Smooth muscle cell (in vitro differentiated cells): ENCODE data around the gene ALOXE3. TPM values are rescaled to one million over a fixed set of nuclear protein-coding genes. Genes with fewer than 3 reads are reported as not detected.
"Not testable (repeated sequence)": the region's sequence is repeated elsewhere in the genome, so short reads cannot be mapped to it uniquely, and the experiment has no call there.

Source experiments
- DNase-seq: peaks from one replicate; lab custom pipeline; 2025; ENCODE audit not compliant: unreplicated experiment; lab: John Stamatoyannopoulos, UW
- H2AFZ ChIP-seq: fragments of 200-600 bp; sonication (generic); 2 replicates; pipeline ENCODE4 v1.6.0; 2016; ENCODE audit warnings: antibody characterized with exemption, low read depth, mild to moderate bottlenecking
- H3F3A ChIP-seq: fragments of 200-600 bp; sonication (generic); 2 replicates; pipeline ENCODE4 v1.6.0; 2017; ENCODE audit warnings: antibody characterized with exemption, low read depth
- H3K27ac ChIP-seq: fragments of 200-600 bp; sonication (generic); 2 replicates; pipeline ENCODE4 v1.5.1; 2016; ENCODE audit warnings: low read depth, mild to moderate bottlenecking
- H3K27me3 ChIP-seq: fragments of 200-600 bp; sonication (generic); 2 replicates; pipeline ENCODE4 v1.6.1; 2016; ENCODE audit warnings: low read depth, mild to moderate bottlenecking
- H3K36me3 ChIP-seq: fragments of 200-600 bp; sonication (generic); 2 replicates; pipeline ENCODE4 v1.5.1; 2016; ENCODE audit warnings: low read depth
- H3K4me1 ChIP-seq: fragments of 200-600 bp; sonication (generic); 2 replicates; pipeline ENCODE4 v1.5.1; 2016; ENCODE audit warnings: low read depth
- H3K4me2 ChIP-seq: fragments of 200-600 bp; sonication (generic); 2 replicates; pipeline ENCODE4 v1.6.0; 2016; ENCODE audit warnings: mild to moderate bottlenecking
- H3K4me3 ChIP-seq: fragments of 200-600 bp; sonication (generic); 2 replicates; pipeline ENCODE4 v1.5.1; 2016; ENCODE audit warnings: mild to moderate bottlenecking
- H3K79me2 ChIP-seq: fragments of 200-600 bp; sonication (generic); 2 replicates; pipeline ENCODE4 v1.6.0; 2016; ENCODE audit warnings: low read depth, mild to moderate bottlenecking
- H3K9ac ChIP-seq: fragments of 200-600 bp; sonication (generic); 2 replicates; pipeline ENCODE4 v1.6.0; 2016; ENCODE audit warnings: low read depth
- H3K9me3 ChIP-seq: fragments of 200-600 bp; sonication (generic); replicated peaks from 2 replicates; pipeline ENCODE4 v1.5.1; 2016; ENCODE audit warnings: low read depth
- H4K20me1 ChIP-seq: fragments of 200-600 bp; sonication (generic); 2 replicates; pipeline ENCODE4 v1.6.0; 2016; ENCODE audit warnings: low read depth
- CTCF ChIP-seq: fragments of 200-600 bp; sonication (generic); IDR thresholded peaks from 2 replicates; pipeline ENCODE4 v1.5.1; 2017; ENCODE audit warnings: borderline replicate concordance, mild to moderate bottlenecking, antibody characterized with exemption; ENCODE audit not compliant: insufficient read depth, poor library complexity, severe bottlenecking
- WGBS: methylation state at CpG from one replicate; pipeline ENCODE4 v1.1.7; 2016; ENCODE audit warnings: low lambda C conversion rate; 5-methylcytosine and 5-hydroxymethylcytosine counted together
- polyA plus RNA-seq: library from polyadenylated mRNA; unstranded; fragments of >200 nt; fragmentation: Nextera tagmentation; extraction: Ambion mirVana; gene quantifications from 2 replicates; pipeline ENCODE4 v1.2.1, GENCODE V29; 2016
- total RNA-seq: library from RNA; depleted of rRNA; stranded (reverse); fragments of >200 nt; gene quantifications from 2 replicates; pipeline ENCODE4 v1.2.3, GENCODE V29; 2014

Gene ALOXE3
- total and polyA plus RNA-seq, 2 experiments from 2014 or later: 0.25 to 1.7 TPM

GRCh38 chr17:8108972-8109660 lies 9.2 kb downstream of the ALOXE3 start:
- H3F3A ChIP-seq: peaks cover 19% of the 10 kb centered on the region
- H3K9ac ChIP-seq: no peak overlapping the region
- no peaks in the 10 kb centered on the region for H3K79me2 ChIP-seq
- H2AFZ ChIP-seq: no peak overlapping the region
- no peak for DNase-seq
- no peaks in the 10 kb centered on the region for H3K4me1 ChIP-seq
- WGBS: 90% methylated on average over 33 of the region's 33 CpGs
- H3K36me3 ChIP-seq: no peaks in the 10 kb centered on the region
- H3K4me3 ChIP-seq: no peak overlapping the region
- H3K27ac ChIP-seq: no peak overlapping the region
- no peaks in the 10 kb centered on the region for H3K9me3 ChIP-seq
- no peak overlapping the region for H3K4me2 ChIP-seq
- no peak for TF ChIP-seq CTCF
- no peaks in the 10 kb centered on the region for H4K20me1 ChIP-seq
- H3K27me3 ChIP-seq: peaks cover 42% of the 10 kb centered on the region

- H3K4me2 ChIP-seq, H3K9ac ChIP-seq, H4K20me1 ChIP-seq, H3K4me3 ChIP-seq, H2AFZ ChIP-seq, H3K36me3 ChIP-seq, H3K79me2 ChIP-seq, H3K4me1 ChIP-seq, H3K9me3 ChIP-seq, DNase-seq: not testable (repeated sequence)
- 91% methylated on average over 4 of the region's 4 CpGs for WGBS
- Histone ChIP-seq H3K27ac (peak overlapping the region; percentile 66), H3K27me3 (peaks cover 21% of the 10 kb centered on the region), H3F3A (peaks cover 19% of the 10 kb centered on the region)
Measured at GRCh38 chr17:8106980-8107379, 11.3 kb downstream of the ALOXE3 start.

GRCh38 chr17:8105957-8106398 lies 12.3 kb downstream of the ALOXE3 start:
- Histone ChIP-seq H2AFZ (peak overlapping the region; percentile 47), H3K4me2 (peak overlapping the region; percentile 1), H3K36me3 (no peaks in the 10 kb centered on the region), H3K27me3 (peaks cover 11% of the 10 kb centered on the region), H4K20me1 (no peaks in the 10 kb centered on the region), H3K4me3 (no peak overlapping the region), H3K9me3 (no peaks in the 10 kb centered on the region), H3F3A (peaks cover 19% of the 10 kb centered on the region), H3K9ac (no peak overlapping the region), H3K4me1 (no peaks in the 10 kb centered on the region), H3K27ac (peak overlapping the region; percentile 66), H3K79me2 (no peaks in the 10 kb centered on the region)
- TF ChIP-seq CTCF: no peak
- WGBS: 31% methylated on average over 5 of the region's 5 CpGs
- no peak for DNase-seq

- H3K4me3 ChIP-seq: no peak overlapping the region
- no peak for DNase-seq
- no peaks in the 10 kb centered on the region for H3K4me1 ChIP-seq
- no peak overlapping the region for H3K27ac ChIP-seq
- no peaks in the 10 kb centered on the region for H4K20me1 ChIP-seq
- H3K9me3 ChIP-seq: no peaks in the 10 kb centered on the region
- H3F3A ChIP-seq: peaks cover 19% of the 10 kb centered on the region
- no peak overlapping the region for H2AFZ ChIP-seq
- H3K27me3 ChIP-seq: peaks cover 4% of the 10 kb centered on the region
- no peak for TF ChIP-seq CTCF
- no peaks in the 10 kb centered on the region for H3K36me3 ChIP-seq
- no peaks in the 10 kb centered on the region for H3K79me2 ChIP-seq
- 93% methylated on average over 8 of the region's 8 CpGs for WGBS
- no peak overlapping the region for H3K9ac ChIP-seq
- H3K4me2 ChIP-seq: no peak overlapping the region
Measured at GRCh38 chr17:8104911-8105310, 13.4 kb downstream of the ALOXE3 start.
